NOMO-1 treated with dmso at 0.1 percent for 144 hours (cell line): ENCODE measurements around the gene CFB.

Experiments
- DNase-seq: peaks from one replicate; lab custom pipeline; 2025; ENCODE audit not compliant: unreplicated experiment; lab: John Stamatoyannopoulos, UW

CFB gene

GRCh38 chr6:31947864-31948263 is 2.0 kb downstream of the CFB start:
- DNase-seq, result no peak

GRCh38 chr6:31948306-31948705 is 2.4 kb downstream of the CFB start:
- no peak for DNase-seq

GRCh38 chr6:31948753-31949413 is 3.0 kb downstream of the CFB start:
- DNase-seq, result no peak

- DNase-seq, result no peak
These were observed 4.1 kb downstream of the CFB start for GRCh38 chr6:31949926-31950548.

- no peak for DNase-seq
These were observed 6.4 kb downstream of the CFB start for GRCh38 chr6:31952140-31952805.

DNA sequence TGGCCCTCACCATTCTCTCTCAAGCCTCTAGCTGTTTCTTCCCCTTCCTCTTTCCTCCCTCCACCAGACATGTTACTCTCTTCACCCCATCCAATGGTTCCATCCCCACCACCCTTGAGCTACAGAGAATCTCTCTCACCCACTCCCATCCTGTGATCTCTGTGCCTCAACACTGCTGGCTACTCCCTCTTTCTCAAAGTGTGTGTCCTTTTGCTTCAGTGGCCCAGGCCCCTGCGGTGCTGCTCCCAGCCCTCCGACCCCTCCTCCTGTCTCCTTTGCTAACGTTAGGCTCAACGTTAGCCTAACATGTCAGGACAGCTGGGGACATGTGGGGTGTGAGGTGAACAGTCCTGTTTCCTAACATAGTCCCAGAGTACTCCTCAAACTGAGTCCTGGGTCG is 7.0 kb downstream of the CFB start:
- no peak for DNase-seq

DNA sequence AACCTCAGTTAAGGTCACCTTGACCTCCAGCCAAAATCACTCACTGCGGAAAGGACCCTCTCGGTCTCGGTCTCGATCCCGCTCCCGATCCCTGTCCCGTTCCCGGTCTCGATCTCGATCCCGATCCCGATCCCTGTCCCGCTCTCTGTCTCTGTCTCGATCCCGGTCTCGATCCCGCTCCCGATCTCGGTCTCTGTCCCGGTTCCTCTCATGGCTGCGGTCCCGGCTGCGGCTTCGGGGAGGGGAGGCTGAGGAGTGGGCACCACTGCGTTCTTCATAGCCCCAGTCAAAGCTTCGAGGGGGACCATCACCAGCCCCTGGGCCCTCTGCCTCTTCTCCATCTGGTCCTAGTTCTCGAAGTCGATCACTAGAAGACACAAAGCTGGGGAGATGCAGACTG is 8.6 kb downstream of the CFB start:
- DNase-seq, result no peak

- DNase-seq, result no peak
These were observed 10.9 kb downstream of the CFB start for GRCh38 chr6:31956796-31957195.

DNA sequence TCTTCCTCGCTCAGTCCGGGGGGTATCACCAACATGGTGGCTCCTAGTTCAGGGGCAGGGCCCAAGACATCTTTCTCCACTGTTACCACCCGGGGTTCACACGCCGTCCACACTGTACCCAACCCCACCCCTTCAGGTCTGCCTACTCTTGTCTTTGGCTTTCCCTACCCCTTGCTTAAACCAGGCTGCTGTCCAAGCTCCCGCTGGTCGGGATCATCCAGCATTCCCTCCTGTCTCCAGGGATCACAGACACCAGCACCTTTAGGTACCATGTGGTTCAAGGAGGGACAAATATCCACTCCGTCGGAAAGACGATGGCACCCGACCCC is 12.5 kb downstream of the CFB start:
- no peak for DNase-seq

DNA sequence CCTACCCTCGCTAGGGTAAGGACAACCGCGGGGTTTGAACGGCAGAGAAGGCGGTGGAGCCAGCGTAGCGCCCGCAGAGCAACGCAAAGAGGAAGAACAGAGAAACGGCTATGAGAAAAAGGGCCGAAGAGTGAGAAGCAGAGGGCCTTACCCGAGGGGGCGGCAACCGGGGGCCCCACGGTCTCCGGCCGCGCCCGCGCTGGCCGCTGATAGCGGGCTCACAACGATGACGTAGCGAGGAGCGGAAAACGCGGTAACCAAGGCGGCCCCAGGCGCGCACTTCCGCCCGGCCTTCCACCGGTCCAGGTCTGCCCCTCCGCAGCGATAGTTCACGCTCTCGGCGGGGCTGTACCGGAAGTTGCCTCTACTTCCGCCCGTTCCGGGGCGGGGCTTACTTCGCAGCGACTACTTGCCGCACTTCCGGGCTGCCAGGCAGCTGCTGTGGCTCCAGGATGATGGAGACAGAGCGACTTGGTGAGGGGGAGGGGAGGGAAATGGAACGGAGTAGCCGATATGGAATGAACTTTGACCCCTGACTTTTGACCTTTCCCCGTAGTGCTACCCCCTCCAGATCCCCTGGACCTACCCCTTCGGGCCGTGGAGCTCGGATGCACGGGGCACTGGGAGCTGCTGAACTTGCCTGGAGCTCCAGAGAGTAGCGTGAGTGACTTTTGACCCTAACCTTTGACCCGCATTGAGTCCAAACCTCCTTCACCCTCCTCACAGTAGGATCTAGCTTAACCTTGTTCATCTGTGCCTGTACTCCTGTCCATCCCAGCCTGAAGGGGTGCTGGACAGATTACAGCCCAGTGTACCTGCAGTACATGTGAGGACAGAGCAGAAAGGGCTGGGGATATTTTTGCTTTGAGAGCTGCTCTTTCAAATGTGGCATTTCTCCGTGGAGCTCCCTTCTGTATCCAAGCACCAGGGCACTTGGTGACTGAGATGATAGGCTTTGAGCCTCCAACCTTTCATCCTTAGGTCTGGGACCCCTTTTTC is 13.1 kb downstream of the CFB start, which contains the start of the genes NELFE and SKIC2:
NELFE (minus strand) TSS at position 231 of the 999 bp plus-strand sequence. CDS start 525 bp downstream, outside the sequence.
SKIC2 (plus strand) TSS at position 435 of the 999 bp plus-strand sequence; CDS start at position 453, 18 bp downstream.
- peak; percentile 98 for DNase-seq

- no peak for DNase-seq
These were observed 15.7 kb downstream of the CFB start for GRCh38 chr6:31961616-31962015.

- DNase-seq, result no peak
These were observed 18.0 kb downstream of the CFB start for GRCh38 chr6:31963921-31964320.

- no peak for DNase-seq
These were observed 19.8 kb downstream of the CFB start for GRCh38 chr6:31965700-31966099.

GRCh38 chr6:31966506-31966905 is 20.6 kb downstream of the CFB start:
- DNase-seq, result no peak

DNA sequence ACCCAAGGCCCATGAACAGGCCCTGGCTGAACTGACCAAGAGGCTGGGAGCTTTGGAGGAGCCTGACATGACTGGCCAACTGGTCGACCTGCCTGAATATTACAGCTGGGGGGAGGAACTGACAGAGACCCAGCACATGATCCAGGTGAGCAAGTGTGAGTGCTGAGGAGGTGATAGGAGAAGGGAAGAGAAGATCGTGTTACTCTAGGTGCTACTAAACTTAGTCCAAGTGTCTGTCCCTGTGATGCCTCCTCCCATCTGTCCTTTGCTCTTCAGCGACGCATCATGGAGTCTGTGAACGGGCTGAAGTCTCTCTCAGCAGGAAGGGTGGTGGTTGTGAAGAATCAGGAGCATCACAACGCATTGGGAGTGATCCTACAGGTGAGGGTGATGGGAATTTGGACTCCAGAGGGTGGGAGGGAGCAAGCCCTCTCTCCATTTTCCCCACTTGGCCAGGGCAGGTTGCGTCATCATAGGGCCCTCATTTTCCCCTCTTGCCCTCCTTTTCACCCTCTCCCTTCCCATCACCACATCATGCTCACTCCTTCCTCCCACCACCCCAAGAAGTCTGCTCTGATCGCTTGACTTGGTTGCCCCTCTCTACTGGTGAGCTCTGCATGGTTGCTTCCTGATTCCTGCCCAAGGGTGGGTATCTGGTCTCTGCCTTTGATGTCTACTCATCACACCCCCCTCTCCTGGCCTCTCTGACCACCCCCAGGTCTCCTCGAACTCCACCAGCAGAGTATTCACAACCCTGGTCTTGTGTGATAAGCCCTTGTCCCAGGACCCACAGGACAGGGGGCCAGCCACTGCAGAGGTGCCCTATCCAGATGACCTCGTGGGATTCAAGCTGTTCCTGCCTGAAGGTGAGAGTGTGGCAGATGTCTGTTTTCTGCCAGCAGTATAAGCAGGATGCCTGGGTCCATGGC is 21.4 kb downstream of the CFB start:
- no peak for DNase-seq

- DNase-seq, result no peak
These were observed 22.0 kb downstream of the CFB start for GRCh38 chr6:31967926-31968320.

DNA sequence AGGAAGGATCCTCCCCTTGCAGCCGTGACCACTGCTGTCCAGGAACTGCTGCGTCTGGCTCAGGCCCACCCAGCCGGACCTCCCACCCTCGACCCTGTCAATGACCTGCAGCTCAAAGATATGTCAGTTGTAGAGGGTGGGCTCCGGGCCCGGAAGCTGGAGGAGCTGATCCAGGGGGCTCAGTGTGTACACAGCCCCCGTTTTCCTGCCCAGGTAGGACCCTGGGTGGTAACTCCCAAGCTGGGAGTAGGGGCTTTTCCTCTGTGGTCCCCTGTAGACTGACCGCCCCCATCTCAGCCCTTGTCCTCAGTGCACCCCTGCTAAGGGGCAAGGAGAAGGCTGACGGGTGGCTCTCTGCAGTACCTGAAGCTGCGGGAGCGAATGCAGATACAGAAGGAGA is 22.4 kb downstream of the CFB start:
- no peak for DNase-seq

GRCh38 chr6:31968791-31969711 is 23.2 kb downstream of the CFB start:
- DNase-seq, result no peak
